GM12875 (cell line): Measurements from ENCODE around the gene CD8A.

Source experiments
- H3K4me3 ChIP-seq: one replicate; pipeline ENCODE4 v1.5.1; 2011; ENCODE audit warnings: low read depth, low read length, control low read depth
- TF ChIP-seq, protein P1 (sequence below): IDR thresholded peaks from 2 replicates; pipeline ENCODE4 v1.5.1; 2011; ENCODE audit warnings: low read depth, mild to moderate bottlenecking, control low read depth, inconsistent platforms, low read length, moderate library complexity, borderline replicate concordance; ENCODE audit not compliant: insufficient read depth

The CD8A gene

DNA sequence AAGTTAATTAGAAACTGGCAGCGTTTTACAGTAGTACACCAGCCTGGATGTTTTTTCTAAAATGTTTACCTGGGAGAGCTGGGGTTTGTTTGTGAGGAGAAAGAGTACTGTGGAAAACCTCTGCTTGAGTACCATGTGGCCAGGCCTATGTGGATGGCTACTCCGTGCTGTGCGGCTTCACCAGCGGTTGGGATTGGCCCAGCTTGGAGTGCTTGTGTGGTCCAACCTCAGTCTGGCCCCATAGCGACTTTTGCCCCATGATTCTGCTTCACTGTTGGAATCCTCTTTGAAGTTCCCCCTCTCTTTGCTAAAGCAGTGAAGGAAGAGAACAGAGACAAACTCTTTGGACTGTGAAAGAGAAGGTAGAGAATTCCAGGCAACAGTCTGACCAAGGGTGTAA lies 15.9 kb downstream of the CD8A start:
- no peak overlapping the region for H3K4me3 ChIP-seq
- TF ChIP-seq, protein P1, sequence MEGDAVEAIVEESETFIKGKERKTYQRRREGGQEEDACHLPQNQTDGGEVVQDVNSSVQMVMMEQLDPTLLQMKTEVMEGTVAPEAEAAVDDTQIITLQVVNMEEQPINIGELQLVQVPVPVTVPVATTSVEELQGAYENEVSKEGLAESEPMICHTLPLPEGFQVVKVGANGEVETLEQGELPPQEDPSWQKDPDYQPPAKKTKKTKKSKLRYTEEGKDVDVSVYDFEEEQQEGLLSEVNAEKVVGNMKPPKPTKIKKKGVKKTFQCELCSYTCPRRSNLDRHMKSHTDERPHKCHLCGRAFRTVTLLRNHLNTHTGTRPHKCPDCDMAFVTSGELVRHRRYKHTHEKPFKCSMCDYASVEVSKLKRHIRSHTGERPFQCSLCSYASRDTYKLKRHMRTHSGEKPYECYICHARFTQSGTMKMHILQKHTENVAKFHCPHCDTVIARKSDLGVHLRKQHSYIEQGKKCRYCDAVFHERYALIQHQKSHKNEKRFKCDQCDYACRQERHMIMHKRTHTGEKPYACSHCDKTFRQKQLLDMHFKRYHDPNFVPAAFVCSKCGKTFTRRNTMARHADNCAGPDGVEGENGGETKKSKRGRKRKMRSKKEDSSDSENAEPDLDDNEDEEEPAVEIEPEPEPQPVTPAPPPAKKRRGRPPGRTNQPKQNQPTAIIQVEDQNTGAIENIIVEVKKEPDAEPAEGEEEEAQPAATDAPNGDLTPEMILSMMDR = no peak

DNA sequence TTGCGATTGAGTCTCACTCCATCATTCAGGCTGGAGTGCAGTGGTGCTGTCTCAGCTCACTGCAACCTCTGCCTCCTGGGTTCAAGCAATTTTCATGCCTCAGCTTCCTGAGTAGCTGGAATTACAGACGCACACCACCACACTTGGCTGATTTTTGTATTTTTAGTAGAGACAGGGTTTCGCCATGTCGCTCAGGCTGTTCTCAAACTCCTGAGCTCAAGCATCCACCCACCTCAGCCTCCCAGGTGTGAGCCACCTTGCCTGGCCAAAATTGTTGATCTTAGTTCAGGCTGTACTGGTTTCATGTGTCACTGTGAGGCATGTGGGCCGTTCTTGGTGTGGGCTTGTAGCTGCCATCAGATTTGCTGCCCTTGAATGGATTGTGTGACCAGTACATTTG lies 18.1 kb downstream of the CD8A start:
- H3K4me3 ChIP-seq = no peak overlapping the region
- TF ChIP-seq, protein P1 = no peak

DNA sequence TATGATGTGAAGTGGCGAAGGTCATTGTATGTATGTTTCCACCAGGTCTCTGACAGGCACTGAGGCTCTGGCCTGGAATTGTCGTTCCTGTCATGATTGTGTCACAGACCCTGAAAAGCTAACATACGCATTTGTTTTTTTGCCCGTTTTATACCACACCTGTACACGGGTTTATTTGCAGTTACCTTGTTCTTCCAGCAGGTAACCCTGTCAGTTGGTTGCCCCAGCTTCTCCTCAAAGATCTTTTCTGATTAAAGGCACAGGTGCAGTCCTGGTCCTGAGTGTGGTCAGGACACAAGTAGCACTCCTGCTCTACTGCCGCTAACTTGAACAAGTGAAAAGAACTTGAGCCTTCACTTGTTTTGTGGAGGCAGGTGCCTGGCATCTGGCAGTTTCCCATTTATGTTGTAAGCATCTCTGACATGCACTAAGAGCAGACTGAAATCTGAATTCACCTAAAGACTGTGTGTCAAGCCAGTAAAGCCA lies 19.9 kb downstream of the CD8A start:
- TF ChIP-seq, protein P1 = no peak
- no peak overlapping the region for H3K4me3 ChIP-seq

DNA sequence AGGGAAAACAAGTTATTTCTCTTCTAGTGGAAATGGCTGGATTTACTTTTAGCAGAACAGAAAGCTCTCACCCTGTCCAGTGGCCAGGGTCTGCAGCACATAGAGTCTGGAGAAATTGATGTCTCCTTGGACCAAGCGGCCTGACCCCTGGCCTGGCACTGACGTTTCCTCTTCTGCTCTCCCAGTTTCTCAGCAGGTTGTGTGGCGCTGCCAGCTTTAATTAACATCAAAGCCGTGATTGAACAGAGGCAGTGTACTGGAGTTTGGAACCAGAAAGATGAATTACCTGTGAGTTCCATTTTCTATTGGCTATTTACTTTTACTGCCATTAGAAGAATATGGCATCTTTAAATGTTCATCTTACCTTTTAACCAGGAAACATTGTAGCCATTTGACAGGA lies 20.9 kb downstream of the CD8A start:
- no peak overlapping the region for H3K4me3 ChIP-seq
- TF ChIP-seq, protein P1 = no peak

DNA sequence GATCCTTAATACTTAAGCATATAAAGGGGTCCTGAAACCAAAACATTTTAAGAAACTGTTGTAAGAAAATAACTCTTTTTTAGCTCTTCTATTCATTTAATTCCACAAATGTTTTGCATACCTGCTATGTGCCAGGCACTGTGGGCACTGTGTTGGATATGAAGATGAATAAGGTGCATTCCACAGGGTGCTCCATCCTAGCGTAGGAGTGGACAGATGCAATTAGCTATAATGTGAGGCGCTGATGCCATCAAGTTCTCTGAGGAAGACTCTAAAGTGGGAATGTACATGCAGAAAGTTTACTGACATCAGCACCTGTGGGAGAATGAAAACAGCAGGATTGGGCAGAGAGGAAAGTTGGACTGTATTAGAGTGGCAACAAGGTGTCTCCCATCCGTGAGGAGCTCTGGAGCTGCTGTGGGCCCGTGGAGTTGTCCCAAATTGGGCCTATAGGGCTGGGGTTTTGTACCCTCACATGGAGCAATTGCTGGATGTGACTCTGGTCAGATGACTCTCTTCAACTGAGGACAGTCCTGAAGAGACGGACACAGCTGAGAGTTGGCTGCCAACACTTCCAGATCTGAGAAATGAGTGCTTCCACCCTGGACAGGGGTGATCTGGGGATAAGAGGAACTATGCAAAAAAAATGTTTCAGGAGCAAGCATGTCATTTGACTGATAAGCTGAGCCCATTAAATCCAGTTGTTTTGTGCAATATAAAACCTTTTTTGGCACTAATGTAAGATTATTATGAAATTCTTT lies 22.3 kb downstream of the CD8A start:
- TF ChIP-seq, protein P1 = no peak
- H3K4me3 ChIP-seq = no peak overlapping the region

DNA sequence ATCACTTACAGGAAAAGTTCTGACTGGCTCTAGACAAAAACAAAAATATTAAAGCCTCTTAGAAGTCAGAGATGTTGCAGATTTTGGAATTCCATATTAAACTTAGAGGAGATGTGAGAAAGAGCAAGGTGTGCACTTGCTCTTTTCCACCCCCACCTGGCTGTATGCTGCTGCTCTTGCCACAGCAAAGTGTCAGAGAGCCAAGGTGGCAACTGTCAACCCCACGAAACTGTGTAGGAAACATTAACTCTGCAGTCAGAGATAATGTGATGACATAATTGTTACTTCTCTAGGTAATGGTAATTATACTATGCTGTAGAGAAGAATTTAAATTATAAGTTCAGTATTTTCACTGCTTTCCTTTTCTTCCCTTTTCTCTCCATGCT lies 25.4 kb downstream of the CD8A start:
- no peak overlapping the region for H3K4me3 ChIP-seq
- TF ChIP-seq, protein P1 = no peak

GRCh38 chr2:86764661-86765309 lies 25.9 kb downstream of the CD8A start:
- TF ChIP-seq, protein P1 = peak; percentile 65
- no peak overlapping the region for H3K4me3 ChIP-seq
